ENCODE measurements around the gene UAP1L1. TPM values are rescaled to one million over a fixed set of nuclear protein-coding genes. Genes with fewer than 3 reads are reported as not detected.

UAP1L1 gene
- total RNA-seq, 2 experiments from 2014 or later = 20.2 to 21.9 TPM

DNA sequence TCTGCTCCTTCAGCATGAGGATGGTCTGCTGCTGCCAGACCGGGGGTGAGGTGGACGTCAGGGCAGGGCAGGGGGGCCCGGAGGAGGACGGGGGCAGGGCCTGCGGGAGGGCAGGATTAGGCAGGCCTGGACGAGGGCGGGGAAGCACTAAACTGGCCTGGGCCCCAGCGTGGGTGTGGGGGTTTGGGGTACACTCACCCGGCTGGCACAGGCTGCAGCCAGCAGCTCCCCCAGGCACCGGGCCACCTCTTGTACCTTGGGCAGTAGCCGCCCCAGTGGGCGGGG is 12.5 kb upstream of the UAP1L1 start:
- ChIA-PET POLR2A (interaction anchor here (1.2 kb wide), 2 partner anchors 20 to 30 kb away, joined by 3 to 5 read pairs; no protein-coding TSS in a partner anchor), CTCF (interaction anchor here (1.2 to 8.8 kb wide), 7 partner anchors 9 to 36 kb away, joined by 3 to 105 read pairs (median 7); partner anchors contain the start of genes ABCA2, FUT7, MAN1B1 and UAP1L1)

GRCh38 chr9:137065336-137065967 is 11.9 kb upstream of the UAP1L1 start:
- H3K4me3 Mint-ChIP-seq = no peak overlapping the region
- H3K36me3 Mint-ChIP-seq (ENCODE audit: low read depth) = peaks cover 10% of the 10 kb centered on the region
- H3K27me3 Mint-ChIP-seq = no peaks in the 10 kb centered on the region
- ChIA-PET CTCF (interaction anchor here (0.7 to 8.8 kb wide), 6 partner anchors 10 to 117 kb away, joined by 3 to 105 read pairs (median 4); partner anchors contain the start of genes ABCA2, FUT7 and NPDC1), POLR2A (interaction anchor here (1.3 kb wide), 1 partner anchor 19 kb away, joined by 4 read pairs; no protein-coding TSS in a partner anchor)
- H3K27ac Mint-ChIP-seq = no peak overlapping the region
- no peaks in the 10 kb centered on the region for H3K9me3 Mint-ChIP-seq
- DNase-seq = no peak
- peaks cover 21% of the 10 kb centered on the region for H3K4me1 Mint-ChIP-seq

More for the DNA sequence above, 12.5 kb upstream of the UAP1L1 start:
- Mint-ChIP-seq H3K9me3 (no peaks in the 10 kb centered on the region), H3K4me1 (peaks cover 21% of the 10 kb centered on the region), H3K36me3 (ENCODE audit: low read depth) (peaks cover 10% of the 10 kb centered on the region), H3K27me3 (no peaks in the 10 kb centered on the region), H3K27ac (no peak overlapping the region), H3K4me3 (no peak overlapping the region)
- DNase-seq = no peak

DNA sequence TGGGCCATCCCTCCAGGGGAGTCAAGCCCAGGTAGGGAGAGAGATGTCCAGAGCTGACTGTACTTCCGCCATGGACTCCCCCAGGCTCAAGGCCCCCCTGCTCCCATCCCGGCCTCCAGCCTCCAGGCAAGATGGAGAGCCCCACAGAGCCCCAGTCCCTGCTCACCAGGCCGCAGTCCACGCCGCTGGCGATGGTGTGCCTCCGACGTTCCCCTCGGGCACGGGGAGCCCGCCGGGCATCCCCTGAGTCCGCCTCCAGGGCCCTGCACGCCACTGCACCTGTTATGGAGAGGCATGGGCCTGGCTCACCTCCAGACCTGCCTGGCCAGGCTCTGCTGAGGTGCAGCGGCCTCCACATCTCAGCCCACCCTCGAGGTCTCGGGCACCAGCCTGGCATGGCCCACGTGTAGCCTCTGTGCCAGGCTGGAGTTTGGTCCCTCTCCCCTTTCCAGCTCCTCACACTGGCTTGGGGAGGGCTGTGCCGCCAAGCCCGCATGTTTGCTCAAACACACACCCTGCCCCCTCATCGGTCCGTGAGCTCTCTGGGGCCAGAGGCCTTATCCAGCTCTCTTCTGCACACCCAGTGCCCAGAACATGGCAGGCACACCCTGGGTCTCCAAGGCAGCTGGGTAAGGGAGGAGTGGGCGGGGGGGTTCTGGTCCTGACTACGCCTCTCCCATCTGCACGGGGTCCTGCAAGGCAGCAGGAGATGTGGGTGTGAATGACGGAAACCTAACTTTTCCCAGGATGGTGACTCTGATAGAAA is 11.0 kb upstream of the UAP1L1 start:
- H3K36me3 Mint-ChIP-seq (ENCODE audit: low read depth) = peaks cover 10% of the 10 kb centered on the region
- ChIA-PET POLR2A (interaction anchor here (1.3 kb wide), 1 partner anchor 19 kb away, joined by 4 read pairs; no protein-coding TSS in a partner anchor), CTCF (interaction anchor here (0.7 to 8.8 kb wide), 13 partner anchors 11 to 338 kb away, joined by 3 to 105 read pairs (median 10); partner anchors contain the start of genes ABCA2, AJM1, FUT7 and MAN1B1)
- H3K27ac Mint-ChIP-seq = no peak overlapping the region
- H3K4me3 Mint-ChIP-seq = no peak overlapping the region
- no peaks in the 10 kb centered on the region for H3K9me3 Mint-ChIP-seq
- H3K27me3 Mint-ChIP-seq = no peaks in the 10 kb centered on the region
- no peak for DNase-seq
- H3K4me1 Mint-ChIP-seq = peaks cover 30% of the 10 kb centered on the region

GRCh38 chr9:137067860-137068538 is 9.3 kb upstream of the UAP1L1 start:
- Mint-ChIP-seq H3K9me3 (no peaks in the 10 kb centered on the region), H3K4me3 (peak overlapping the region; percentile 67), H3K27me3 (no peaks in the 10 kb centered on the region), H3K4me1 (peaks cover 35% of the 10 kb centered on the region), H3K36me3 (ENCODE audit: low read depth) (peaks cover 10% of the 10 kb centered on the region), H3K27ac (peak overlapping the region; percentile 73)
- POLR2A ChIA-PET = interaction anchor here (0.6 to 2.8 kb wide), 13 partner anchors 9 to 173 kb away, joined by 3 to 13 read pairs (median 5); partner anchors contain the start of genes ANAPC2, CLIC3, MAN1B1 and NPDC1
- peak; percentile 89 for DNase-seq
- CTCF ChIA-PET = interaction anchor here (0.6 to 8.8 kb wide), 36 partner anchors 9 to 560 kb away, joined by 3 to 105 read pairs (median 6); partner anchors contain the start of genes ABCA2, AJM1, CLIC3 and CYSRT1

DNA sequence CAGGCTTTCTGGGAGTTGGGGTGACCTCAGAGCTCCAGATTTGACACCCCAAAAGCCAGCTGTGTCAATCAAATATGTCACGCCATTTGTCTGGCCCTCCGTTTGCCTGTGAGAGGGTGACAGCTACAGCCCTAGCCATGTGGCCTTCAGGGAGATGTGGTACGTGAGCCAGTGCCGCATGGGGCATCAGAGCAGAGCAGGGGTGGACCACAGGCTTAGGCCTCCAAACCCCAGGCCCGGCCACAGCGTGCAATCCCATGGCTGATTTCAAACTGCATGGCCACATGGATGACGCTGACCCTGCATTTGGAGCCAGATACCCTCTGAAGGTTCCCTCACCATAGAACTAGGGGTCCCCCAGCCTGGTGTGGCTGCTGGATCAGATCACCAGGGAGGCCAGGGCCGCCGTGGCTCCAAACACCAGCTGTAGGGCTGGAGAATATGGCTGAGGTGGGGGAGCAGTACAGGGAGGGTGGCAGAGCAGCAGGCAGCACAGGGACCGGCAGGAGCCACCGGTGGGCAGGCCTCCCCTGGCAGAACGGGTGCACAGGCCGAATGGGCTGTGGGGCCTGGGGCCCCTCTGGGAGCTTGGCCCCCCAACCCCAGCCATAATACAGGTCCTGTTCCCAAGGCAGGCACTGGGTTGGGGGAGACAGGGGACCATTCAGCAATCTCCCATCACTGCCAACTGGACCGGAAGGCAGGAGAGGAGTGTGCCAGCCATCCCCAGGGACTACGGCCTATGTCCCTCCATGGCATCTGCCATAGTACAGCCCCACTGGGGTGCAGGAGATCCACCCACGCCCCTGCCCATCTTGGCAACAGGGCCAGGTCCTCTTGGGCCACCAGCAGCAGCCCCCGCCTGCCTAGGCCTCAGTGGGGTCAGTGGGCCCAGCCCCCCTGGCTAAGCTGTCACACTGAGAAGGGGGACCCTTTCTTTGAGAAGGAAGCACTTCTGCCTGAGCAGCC is 8.5 kb upstream of the UAP1L1 start:
- H3K27ac Mint-ChIP-seq = no peak overlapping the region
- H3K27me3 Mint-ChIP-seq = no peaks in the 10 kb centered on the region
- H3K4me3 Mint-ChIP-seq = peak overlapping the region; percentile 67
- POLR2A ChIA-PET = interaction anchor here (0.6 to 5.5 kb wide), 18 partner anchors 8 to 186 kb away, joined by 3 to 87 read pairs (median 5); partner anchors contain the start of genes ABCA2, ANAPC2, CLIC3 and MAN1B1
- CTCF ChIA-PET = interaction anchor here (0.8 to 8.8 kb wide), 34 partner anchors 8 to 483 kb away, joined by 3 to 105 read pairs (median 6); partner anchors contain the start of genes ABCA2, CLIC3, FUT7 and MAN1B1
- H3K9me3 Mint-ChIP-seq = no peaks in the 10 kb centered on the region
- peaks cover 10% of the 10 kb centered on the region for H3K36me3 Mint-ChIP-seq (ENCODE audit: low read depth)
- H3K4me1 Mint-ChIP-seq = peaks cover 40% of the 10 kb centered on the region
- no peak for DNase-seq

DNA sequence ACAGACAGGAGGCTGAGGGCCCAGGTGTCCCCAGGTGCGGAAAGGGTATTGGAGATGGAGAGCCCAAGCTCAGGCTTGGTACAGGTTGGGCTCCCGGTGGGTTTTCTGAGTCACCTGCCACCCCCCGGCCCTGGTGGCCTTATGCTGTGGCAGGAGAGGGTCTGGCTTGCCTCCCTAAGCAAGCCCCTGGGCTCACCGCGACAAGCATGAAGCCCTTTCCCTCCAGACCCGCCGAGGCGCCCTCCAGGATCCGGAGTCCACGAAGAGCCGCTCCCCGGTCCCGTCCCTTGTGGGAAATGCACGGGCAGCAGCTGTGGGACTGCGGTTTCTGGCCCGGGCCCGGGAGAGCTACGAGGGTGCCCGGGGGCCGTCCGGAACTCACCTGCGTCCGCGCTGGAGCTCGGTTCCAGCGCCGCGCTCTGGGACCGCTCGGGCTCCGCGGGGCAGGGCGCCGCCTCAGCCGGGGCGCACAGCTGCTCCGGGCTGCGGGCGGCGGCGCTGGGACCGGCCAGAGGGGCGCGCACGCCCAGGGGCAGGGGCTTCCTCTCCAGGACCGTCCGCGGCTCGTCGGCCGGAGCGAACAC is 7.7 kb upstream of the UAP1L1 start:
- Mint-ChIP-seq H3K36me3 (ENCODE audit: low read depth) (peaks cover 6% of the 10 kb centered on the region), H3K4me3 (peak overlapping the region; percentile 67), H3K27ac (no peak overlapping the region), H3K27me3 (no peaks in the 10 kb centered on the region), H3K9me3 (no peaks in the 10 kb centered on the region), H3K4me1 (peaks cover 37% of the 10 kb centered on the region)
- CTCF ChIA-PET = interaction anchor here (0.8 to 8.8 kb wide), 15 partner anchors 7 to 281 kb away, joined by 3 to 105 read pairs (median 7); partner anchors contain the start of genes ABCA2, FUT7, MAN1B1 and NPDC1
- POLR2A ChIA-PET = interaction anchor here (0.6 to 5.5 kb wide), 19 partner anchors 9 to 341 kb away, joined by 3 to 87 read pairs (median 5); partner anchors contain the start of genes ABCA2, ANAPC2, MAN1B1 and NELFB
- DNase-seq = no peak

- CTCF ChIA-PET = interaction anchor here (0.7 to 8.8 kb wide), 15 partner anchors 9 to 282 kb away, joined by 3 to 105 read pairs (median 4); partner anchors contain the start of genes ABCA2, FUT7, MAN1B1 and NPDC1
Observed at GRCh38 chr9:137070201-137070905, 7.0 kb upstream of the UAP1L1 start, which contains the start of gene SAPCD2. SAPCD2 (minus strand) TSS chr9:137070557; CDS start chr9:137070460, 97 bp downstream.

GRCh38 chr9:137070906-137071275 is 6.4 kb upstream of the UAP1L1 start:
- H3K4me1 Mint-ChIP-seq = peaks cover 37% of the 10 kb centered on the region
- DNase-seq = no peak
- no peaks in the 10 kb centered on the region for H3K27me3 Mint-ChIP-seq
- peak overlapping the region; percentile 73 for H3K4me3 Mint-ChIP-seq
- CTCF ChIA-PET = interaction anchor here (1.0 to 8.8 kb wide), 10 partner anchors 15 to 283 kb away, joined by 3 to 105 read pairs (median 7); partner anchors contain the start of genes ABCA2, FUT7, MAN1B1 and NPDC1
- no peaks in the 10 kb centered on the region for H3K9me3 Mint-ChIP-seq
- peak overlapping the region; percentile 63 for H3K27ac Mint-ChIP-seq
- POLR2A ChIA-PET = interaction anchor here (1.0 to 5.5 kb wide), 18 partner anchors 9 to 342 kb away, joined by 3 to 87 read pairs (median 4); partner anchors contain the start of genes ABCA2, MAN1B1, PAXX and RABL6
- H3K36me3 Mint-ChIP-seq (ENCODE audit: low read depth) = peaks cover 4% of the 10 kb centered on the region

More at GRCh38 chr9:137070201-137070905, 7.0 kb upstream of the UAP1L1 start, which contains the start of gene SAPCD2:
- peak; percentile 90 for DNase-seq
- Mint-ChIP-seq H3K9me3 (no peaks in the 10 kb centered on the region), H3K36me3 (ENCODE audit: low read depth) (peaks cover 6% of the 10 kb centered on the region), H3K27ac (peak within 1 kb of the TSS; percentile 63), H3K27me3 (no peaks in the 10 kb centered on the region), H3K4me1 (peaks cover 37% of the 10 kb centered on the region), H3K4me3 (peak within 1 kb of the TSS; percentile 73)
- POLR2A ChIA-PET = interaction anchor here (0.7 to 5.5 kb wide), 21 partner anchors 9 to 342 kb away, joined by 3 to 87 read pairs (median 4); partner anchors contain the start of genes ABCA2, MAN1B1, PAXX and RABL6

- Mint-ChIP-seq H3K27ac (peak overlapping the region; percentile 63), H3K36me3 (ENCODE audit: low read depth) (peaks cover 4% of the 10 kb centered on the region), H3K4me1 (peaks cover 37% of the 10 kb centered on the region), H3K27me3 (no peaks in the 10 kb centered on the region), H3K9me3 (no peaks in the 10 kb centered on the region), H3K4me3 (peak overlapping the region; percentile 73)
- no peak for DNase-seq
- ChIA-PET POLR2A (interaction anchor here (1.0 to 5.5 kb wide), 12 partner anchors 8 to 264 kb away, joined by 3 to 87 read pairs (median 4); partner anchors contain the start of genes ABCA2, MAN1B1, RABL6 and TUBB4B), CTCF (interaction anchor here (2.3 to 8.8 kb wide), 4 partner anchors 16 to 42 kb away, joined by 12 to 105 read pairs (median 71); partner anchors contain the start of genes ABCA2, FUT7, MAN1B1 and NPDC1)
Observed at GRCh38 chr9:137071282-137071681, 6.0 kb upstream of the UAP1L1 start.

- Mint-ChIP-seq H3K27me3 (no peaks in the 10 kb centered on the region), H3K4me1 (peaks cover 28% of the 10 kb centered on the region), H3K4me3 (no peak overlapping the region), H3K36me3 (ENCODE audit: low read depth) (no peaks in the 10 kb centered on the region), H3K9me3 (no peaks in the 10 kb centered on the region), H3K27ac (no peak overlapping the region)
- CTCF ChIA-PET = interaction anchor here (1.2 kb wide), 1 partner anchor 39 kb away, joined by 3 read pairs; no protein-coding TSS in a partner anchor
- no peak for DNase-seq
- POLR2A ChIA-PET = interaction anchor here (5.5 kb wide), 1 partner anchor 11 kb away, joined by 87 read pairs; the partner anchor contains the start of gene MAN1B1
Observed at GRCh38 chr9:137073992-137074399, 3.3 kb upstream of the UAP1L1 start.
